Aorta (tissue), 5 donors: ENCODE data around the gene DCTN1. TPM values are rescaled to one million over a fixed set of nuclear protein-coding genes. Genes with fewer than 3 reads are reported as not detected.

Experiments used
- ATAC-seq: fragments of 200-7000 bp; cut with Tn5 transposase; one replicate; pipeline ENCODE4 v1.9.1; 2022; ENCODE audit warnings: moderate library complexity; ENCODE audit not compliant: low FRiP score
- DNase-seq, 2 donors: peaks; one replicate each; pipeline ENCODE4 v3.0.0-alpha.2; 2020
- H3K27ac ChIP-seq, 2 donors: one replicate each; pipeline ENCODE4 v1.5.1; 2013; ENCODE audit warnings: low read length in 2 of 2, mild to moderate bottlenecking in 2 of 2, moderate library complexity in 2 of 2, control low read depth in 1 of 2, inconsistent platforms in 1 of 2, low read depth in 1 of 2
- H3K27me3 ChIP-seq, 2 donors: one replicate each; pipeline ENCODE4 v1.6.1; 2013; ENCODE audit warnings: control low read depth in 1 of 2, low read length in 1 of 2, mild to moderate bottlenecking in 1 of 2, moderate library complexity in 1 of 2; ENCODE audit not compliant: insufficient read depth in 2 of 2, control insufficient read depth in 1 of 2
- H3K36me3 ChIP-seq, 2 donors: one replicate each; pipeline ENCODE4 v1.6.1; 2013; ENCODE audit warnings: control low read depth in 1 of 2, low read length in 1 of 2, mild to moderate bottlenecking in 1 of 2; ENCODE audit not compliant: insufficient read depth in 2 of 2, control insufficient read depth in 1 of 2
- H3K4me1 ChIP-seq, 2 donors: one replicate each; pipeline ENCODE4 v1.6.1; 2013; ENCODE audit warnings: low read length in 2 of 2, control low read depth in 1 of 2, mild to moderate bottlenecking in 1 of 2, moderate library complexity in 1 of 2; ENCODE audit not compliant: insufficient read depth in 2 of 2, control insufficient read depth in 1 of 2
- H3K4me3 ChIP-seq, 2 donors: one replicate each; pipeline ENCODE4 v1.5.1; 2013; ENCODE audit warnings: low read length in 2 of 2, control low read depth in 1 of 2, mild to moderate bottlenecking in 1 of 2
- H3K9me3 ChIP-seq: one replicate; pipeline ENCODE4 v1.6.1; 2013; ENCODE audit warnings: mild to moderate bottlenecking, low read length; ENCODE audit not compliant: control insufficient read depth
- WGBS, 2 donors: extraction: QIAGEN DNeasy Blood & Tissue Kit; methylation state at CpG; one replicate each; pipeline ENCODE4 v1.1.7; 2013; 5-methylcytosine and 5-hydroxymethylcytosine counted together
- intact Hi-C, 2 donors: fragments of 100-400 bp; cut with DNase I; formaldehyde crosslinking; loops; one replicate each; pipeline versions ENCODE4 v1.14.2 to v1.15.0; 2022
- long read RNA-seq, 2 donors: library from polyadenylated mRNA; unstranded; transcript quantifications; one replicate each; pipeline ENCODE4 v2.0.0, GENCODE V29; 2020 to 2021
- polyA plus RNA-seq, 2 donors: library from polyadenylated mRNA; stranded (reverse); fragments of 200-250 nt; gene quantifications; one replicate each; pipeline ENCODE4 v1.2.3, GENCODE V29; 2013
- total RNA-seq, 2 donors: library from RNA; stranded (reverse); fragmentation: NEBNext Ultra II Directional; extraction: Animal tissue kit (Norgen Biotek cat#: 25700); gene quantifications; one replicate each; pipeline ENCODE4 v1.2.1, GENCODE V29; 2021
- donor health status: healthy with polysubstance abuse.
- donor health status: Bipolar disorder and iron deficiency.
- donor health status: DM: no; HTN: no; CAD: no.
- donor health status: DM: no; HTN: no; CAD: no.
- donor health status: DM: yes; HTN: yes; CAD: no.

DCTN1 gene
- total RNA-seq (100 to 1,000 TPM; 141 to 158 TPM), polyA plus RNA-seq (100 to 1,000 TPM in 1 of 2 donors, 10 to 100 TPM in 1; 73.8 to 106 TPM)
- long read RNA-seq, donor 1, full-length matches to known transcripts: 68 of 203 reads
- long read RNA-seq, donor 1, partial matches to known transcripts: 123 of 203 reads
- long read RNA-seq, donor 1, other reads (novel, unspliced or antisense): 12 of 203 reads
- long read RNA-seq, donor 2, full-length matches to known transcripts: 70 of 118 reads
- long read RNA-seq, donor 2, partial matches to known transcripts: 38 of 118 reads
- long read RNA-seq, donor 2, other reads (novel, unspliced or antisense): 10 of 118 reads

DNA sequence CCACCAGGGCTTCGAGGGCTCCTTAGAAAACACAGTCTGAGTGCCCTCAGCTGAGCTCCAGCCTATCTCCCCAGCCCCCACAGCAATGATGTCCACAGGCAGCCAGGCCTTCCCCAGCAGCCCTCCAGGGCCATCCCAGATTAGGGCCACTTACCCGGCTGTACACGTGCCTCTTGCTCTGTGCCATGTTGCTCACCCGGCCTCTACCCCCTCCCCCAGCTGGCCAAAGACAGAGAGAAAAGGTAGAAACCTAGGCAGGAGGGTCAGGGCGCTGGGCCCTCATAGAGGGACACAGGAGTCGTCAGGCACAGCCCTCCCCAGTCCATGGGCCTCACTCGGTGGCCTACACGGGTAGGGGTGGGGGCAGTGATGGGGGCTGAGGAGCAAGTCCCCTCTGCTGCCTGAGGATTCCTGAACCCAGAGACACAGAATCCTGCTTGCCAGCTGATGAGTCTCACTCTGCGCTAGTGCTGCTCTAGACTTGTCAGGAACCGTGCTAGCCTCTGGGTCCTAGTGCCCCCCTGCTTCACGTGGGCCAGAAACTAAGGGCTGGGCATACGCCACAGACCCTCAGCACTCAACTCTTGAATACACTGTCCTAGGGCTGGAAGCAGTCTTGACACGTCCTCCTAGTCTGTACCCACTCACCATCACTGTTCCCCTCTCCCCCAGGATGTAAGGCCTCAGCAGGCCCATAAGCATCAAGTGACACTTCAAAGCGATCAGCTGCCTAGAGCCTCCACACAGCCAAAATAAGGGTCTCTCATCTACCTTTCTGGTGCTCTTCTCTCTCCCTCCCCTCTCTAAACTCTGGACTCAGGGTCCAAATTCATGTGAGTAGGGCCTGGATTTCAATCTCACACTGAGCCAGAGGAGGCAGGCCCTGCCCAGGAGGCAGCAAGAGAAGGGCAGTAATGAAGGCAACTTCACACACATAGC lies at the start of gene DCTN1:
Gene DCTN1, minus strand, starts transcription at position 461 of the 939 bp plus-strand sequence. Its CDS starts 274 bp downstream, at position 187.
- Histone ChIP-seq H3K4me1 (peaks cover 5 to 7% of the 10 kb centered on the region in 2 donors), H3K9me3 (no peaks in the 10 kb centered on the region), H3K36me3 (no peaks in the 10 kb centered on the region), H3K4me3 (peak within 1 kb of the TSS in 1 of 2 donors; percentile 27), H3K27me3 (no peaks in the 10 kb centered on the region), H3K27ac (no peak within 1 kb of the TSS)
- DNase-seq (peak; percentile 62 to 82), ATAC-seq (peak; percentile 76)
- intact Hi-C loops: no loop called here
- 13 to 18% methylated on average over 14 of the region's 14 CpGs for WGBS, 2 donors

DNA sequence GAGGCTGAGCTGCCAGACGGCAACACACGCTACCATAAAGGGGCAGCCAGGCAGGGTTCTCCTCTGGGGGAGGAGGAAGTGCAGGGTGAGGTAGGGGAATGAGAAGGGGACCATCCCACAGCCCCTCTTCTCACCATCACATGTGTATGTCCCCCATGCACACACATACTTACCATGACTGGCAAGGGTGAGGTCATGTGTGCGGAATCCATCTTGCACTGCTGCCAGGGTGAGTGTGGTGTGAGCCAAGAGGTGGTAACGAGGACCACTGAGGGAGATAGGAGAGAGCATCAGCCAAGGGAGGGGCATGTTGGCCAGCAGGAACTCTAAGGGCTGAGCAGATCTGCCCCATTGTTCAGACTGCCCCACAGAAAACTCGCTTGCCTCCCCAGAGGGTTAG lies 48.6 kb upstream of the DCTN1 start:
- ATAC-seq: no peak
- 59 to 60% methylated on average over 5 of the region's 5 CpGs for WGBS, 2 donors
- Histone ChIP-seq H3K36me3 (no peaks in the 10 kb centered on the region), H3K4me1 (no peaks in the 10 kb centered on the region), H3K27ac (no peak overlapping the region), H3K9me3 (no peaks in the 10 kb centered on the region), H3K4me3 (no peak overlapping the region), H3K27me3 (no peaks in the 10 kb centered on the region)
- DNase-seq: no peak
- intact Hi-C loops: no loop called here

DNA sequence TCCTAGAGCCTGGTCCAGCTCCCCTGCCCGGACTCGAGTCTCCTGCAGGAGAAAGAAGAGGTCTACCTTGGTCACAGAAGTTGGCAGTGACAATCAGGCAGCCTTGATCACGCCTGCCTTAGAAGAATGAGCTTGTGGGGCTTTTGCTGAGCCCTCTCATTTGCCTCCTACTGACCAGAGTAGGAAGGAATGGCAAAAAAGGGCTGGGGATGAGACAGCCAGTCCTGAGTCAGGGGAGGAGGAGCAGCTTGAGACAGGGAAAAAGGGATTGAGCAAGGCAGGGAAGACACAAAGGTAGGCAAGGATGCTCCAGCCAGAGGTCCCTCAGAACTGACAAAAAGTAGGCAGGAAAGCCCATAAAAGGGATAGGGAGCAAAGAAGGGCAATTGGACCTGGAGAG lies 47.4 kb upstream of the DCTN1 start:
- Histone ChIP-seq H3K27me3 (no peaks in the 10 kb centered on the region), H3K4me1 (no peaks in the 10 kb centered on the region), H3K4me3 (no peak overlapping the region), H3K27ac (no peak overlapping the region), H3K36me3 (no peaks in the 10 kb centered on the region), H3K9me3 (no peaks in the 10 kb centered on the region)
- 81 to 88% methylated on average over 3 of the region's 3 CpGs for WGBS, 2 donors
- intact Hi-C loops: no loop called here
- no peak for ATAC-seq
- DNase-seq: no peak

DNA sequence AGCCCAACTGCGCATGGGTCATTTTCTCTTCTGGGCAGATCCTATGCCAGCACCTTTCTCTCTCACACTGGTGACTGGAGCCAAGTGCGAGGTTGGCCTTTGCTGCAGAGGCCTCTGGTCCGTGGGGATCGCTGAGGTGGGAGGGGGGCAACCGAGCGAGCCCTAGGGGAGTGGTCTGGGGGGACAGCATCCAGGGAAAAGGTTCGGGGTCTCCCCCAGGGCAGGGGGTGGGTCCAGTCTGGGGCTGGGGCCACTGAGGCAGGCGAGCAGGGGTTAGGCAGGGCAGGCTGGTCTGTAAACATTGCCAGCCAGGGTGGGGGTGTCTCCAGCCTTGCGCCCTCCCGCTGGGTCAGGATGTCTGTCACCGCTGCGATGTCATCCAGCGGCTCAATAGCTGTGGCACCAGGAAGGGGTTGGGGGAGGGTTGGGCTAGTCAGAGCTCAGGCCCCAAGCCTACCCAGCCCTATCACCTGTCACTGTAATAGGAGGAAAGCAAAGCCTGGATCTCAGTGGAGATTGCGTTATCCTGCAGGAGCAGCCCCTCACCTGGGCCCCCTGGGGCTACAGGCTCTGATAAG lies 46.2 kb upstream of the DCTN1 start:
- H3K36me3 ChIP-seq: no peaks in the 10 kb centered on the region
- no peak for ATAC-seq
- H3K27ac ChIP-seq: no peak overlapping the region
- intact Hi-C loops: no loop called here
- no peaks in the 10 kb centered on the region for H3K4me1 ChIP-seq
- no peak for DNase-seq
- 80% methylated on average over 14 of the region's 14 CpGs for WGBS, 2 donors
- H3K9me3 ChIP-seq: no peaks in the 10 kb centered on the region
- H3K4me3 ChIP-seq: no peak overlapping the region
- no peaks in the 10 kb centered on the region for H3K27me3 ChIP-seq

DNA sequence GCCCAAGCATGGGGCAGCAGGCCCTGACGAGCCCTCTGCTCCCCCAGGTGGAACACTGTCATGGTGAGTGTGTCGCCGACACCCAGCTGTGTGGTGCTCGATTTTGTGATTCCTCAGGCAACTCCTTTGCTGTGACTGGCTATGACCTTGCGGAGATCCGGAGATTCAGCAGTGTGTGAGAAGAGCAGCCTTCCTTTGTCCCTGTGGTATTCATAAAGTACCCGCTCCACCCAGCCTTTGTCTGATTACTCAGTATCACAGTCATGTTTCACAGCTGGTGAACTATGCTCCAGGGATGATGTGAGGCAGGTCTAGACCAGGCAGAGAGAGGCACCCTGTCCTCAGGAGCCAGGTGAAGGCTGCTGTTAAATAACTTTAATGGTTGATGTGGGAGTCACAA lies 45.4 kb upstream of the DCTN1 start:
- no peak overlapping the region for H3K4me3 ChIP-seq
- no peaks in the 10 kb centered on the region for H3K36me3 ChIP-seq
- ATAC-seq: no peak

DNA sequence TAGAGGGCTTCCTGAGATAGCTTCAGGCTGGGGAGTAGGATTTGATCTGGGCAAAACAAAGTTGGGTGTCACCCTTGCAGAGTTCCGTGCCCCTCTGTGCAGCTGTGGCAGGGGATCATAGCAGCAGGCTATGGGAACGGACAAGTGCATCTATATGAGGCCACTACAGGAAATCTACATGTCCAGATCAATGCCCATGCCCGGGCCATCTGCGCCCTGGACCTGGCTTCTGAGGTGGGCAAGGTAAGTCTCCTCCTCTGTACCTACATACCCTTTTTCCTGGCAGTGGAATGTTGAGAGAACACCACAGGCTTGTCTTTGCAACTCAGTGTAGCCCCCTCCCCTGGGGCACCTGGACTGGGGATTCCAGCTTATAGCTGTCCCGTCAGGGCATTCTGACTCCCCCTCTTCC lies 44.9 kb upstream of the DCTN1 start:
- intact Hi-C loops: no loop called here
- Histone ChIP-seq H3K4me3 (no peak overlapping the region), H3K27ac (no peak overlapping the region), H3K36me3 (no peaks in the 10 kb centered on the region), H3K4me1 (no peaks in the 10 kb centered on the region), H3K27me3 (no peaks in the 10 kb centered on the region), H3K9me3 (no peaks in the 10 kb centered on the region)
- DNase-seq (no peak), ATAC-seq (no peak)
- WGBS, 2 donors: 73 to 87% methylated on average over 5 of the region's 5 CpGs

More for the DNA sequence above, 45.4 kb upstream of the DCTN1 start:
- no peak for DNase-seq
- H3K27me3 ChIP-seq: no peaks in the 10 kb centered on the region
- intact Hi-C loops: no loop called here
- H3K4me1 ChIP-seq: no peaks in the 10 kb centered on the region
- 79 to 82% methylated on average over 7 of the region's 7 CpGs for WGBS, 2 donors
- no peak overlapping the region for H3K27ac ChIP-seq
- no peaks in the 10 kb centered on the region for H3K9me3 ChIP-seq

DNA sequence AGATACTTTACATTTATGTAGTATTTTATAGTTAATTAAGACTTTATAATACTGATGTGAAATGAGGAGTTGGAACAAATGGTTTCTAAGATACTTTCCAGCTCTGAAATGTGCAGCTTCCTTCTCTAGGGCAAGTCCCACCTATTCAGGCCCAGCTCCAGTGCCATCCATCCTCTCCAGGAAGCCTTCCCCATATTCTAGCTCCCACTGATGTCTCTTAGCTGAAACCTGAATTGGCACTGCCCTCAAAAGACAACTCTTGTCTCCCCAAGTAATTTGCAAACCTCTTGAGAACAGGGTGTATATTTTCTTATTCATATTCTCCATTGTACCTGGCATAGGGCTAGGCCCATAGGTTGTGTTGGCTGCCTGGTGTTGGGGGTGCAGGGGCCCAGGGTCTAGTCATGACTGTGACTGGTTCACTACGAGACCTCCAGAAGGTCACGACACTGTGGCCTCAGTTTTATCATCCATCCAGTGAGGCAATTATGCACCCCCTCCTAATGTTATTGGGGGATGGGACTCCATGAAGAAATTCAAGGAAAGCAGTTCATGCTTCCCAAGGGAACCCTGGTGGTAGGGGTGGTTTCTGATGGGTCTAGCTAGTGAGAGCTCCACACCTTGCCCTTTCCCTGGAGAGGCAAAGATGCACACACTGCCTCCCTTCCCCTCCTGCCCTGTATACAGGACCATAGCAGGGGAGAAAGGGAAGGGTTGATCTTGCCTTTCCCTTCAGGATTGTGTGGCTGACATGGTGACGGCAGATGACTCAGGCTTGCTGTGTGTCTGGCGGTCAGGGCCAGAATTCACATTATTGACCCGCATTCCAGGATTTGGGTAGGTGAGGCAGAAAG lies 44.3 kb upstream of the DCTN1 start:
- Histone ChIP-seq H3K27me3 (no peaks in the 10 kb centered on the region), H3K36me3 (no peaks in the 10 kb centered on the region), H3K4me1 (no peaks in the 10 kb centered on the region), H3K9me3 (no peaks in the 10 kb centered on the region), H3K27ac (no peak overlapping the region), H3K4me3 (no peak overlapping the region)
- no peak for ATAC-seq
- WGBS, 2 donors: 71 to 73% methylated on average over 5 of the region's 5 CpGs
- DNase-seq: peak in 1 of 2 donors; percentile 11
- intact Hi-C loops: no loop called here
